ENCODE results near the gene RAD9B. TPM values are rescaled to one million over a fixed set of nuclear protein-coding genes. Genes with fewer than 3 reads are reported as not detected.

Gene RAD9B
- total RNA-seq: 0.32 and 0.39 TPM in 2 replicates

GRCh38 chr12:110501752-110502738, at the start of gene RAD9B, which contains the start of gene VPS29:
Gene RAD9B (plus strand): TSS chr12:110502331. CDS start chr12:110502338, 7 bp downstream.
Gene VPS29 (minus strand): TSS chr12:110502111. CDS start chr12:110502051, 60 bp downstream.

DNA sequence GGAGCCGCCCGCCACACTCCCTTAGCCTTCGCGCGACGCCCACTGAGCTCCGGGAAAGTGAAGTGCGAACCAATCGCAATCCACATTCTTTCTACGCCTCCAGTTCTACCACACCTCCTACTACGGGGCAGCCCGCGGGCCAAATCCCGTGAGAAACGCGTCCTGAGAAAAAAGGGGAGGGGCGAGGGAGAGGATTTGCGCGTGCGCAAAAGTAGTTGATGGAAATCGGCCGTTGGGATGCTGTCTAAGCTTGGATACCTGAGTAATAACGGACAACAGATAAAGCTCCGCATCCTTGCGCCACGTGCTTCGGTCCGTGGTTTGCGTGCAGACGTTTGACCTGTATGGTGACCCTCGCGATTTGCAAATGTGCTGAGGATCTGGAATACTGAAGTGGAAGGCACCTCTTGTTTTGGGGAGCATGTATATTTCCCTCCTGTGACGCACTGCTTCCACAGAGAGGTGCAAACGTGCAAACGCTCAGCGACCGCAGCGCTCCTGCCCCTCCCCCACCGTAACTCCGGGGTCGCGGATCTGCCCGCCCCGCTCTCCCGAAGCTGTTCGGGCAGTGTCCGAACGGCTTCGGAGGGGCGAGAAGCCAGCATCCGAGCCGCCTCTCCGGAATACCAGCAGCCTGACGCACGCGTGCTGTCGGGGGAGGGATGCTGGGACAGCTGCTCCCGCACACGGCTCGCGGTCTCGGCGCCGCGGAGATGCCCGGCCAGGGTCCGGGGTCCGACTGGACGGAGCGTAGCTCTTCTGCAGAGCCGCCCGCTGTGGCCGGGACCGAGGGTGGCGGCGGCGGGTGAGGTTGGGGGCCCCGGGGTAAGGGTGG, 33.7 kb upstream of the RAD9B start, which contains the start of the genes FAM216A and GPN3:
FAM216A (plus strand) TSS at position 632 of the 835 bp plus-strand sequence; CDS start at position 663, 31 bp downstream.
GPN3 (minus strand) TSS at position 44 of the 835 bp plus-strand sequence. CDS start 54 bp downstream, outside the sequence.

Other genes starting within 250 kb of the RAD9B start
- 97.0 and 162 TPM in 2 replicates for gene ATP2A2, start 221.1 kb upstream of the RAD9B start, total RNA-seq
- gene ANAPC7, start 98.6 kb upstream of the RAD9B start, total RNA-seq: 12.6 and 33.4 TPM in 2 replicates
- 429 and 927 TPM in 2 replicates for gene ARPC3, start 52.0 kb upstream of the RAD9B start, total RNA-seq
- gene GPN3, start 34.1 kb upstream of the RAD9B start, total RNA-seq: 18.4 and 24.7 TPM in 2 replicates
- 14.9 and 16.4 TPM in 2 replicates for gene FAM216A, start 33.5 kb upstream of the RAD9B start, total RNA-seq
- gene VPS29, start 220 bp upstream of the RAD9B start, total RNA-seq: 41.3 and 57.1 TPM in 2 replicates
- gene PPTC7, start 81.0 kb downstream of the RAD9B start, total RNA-seq: 6.2 and 10.5 TPM in 2 replicates
- 22.9 and 75.0 TPM in 2 replicates for gene TCTN1, start 111.8 kb downstream of the RAD9B start, total RNA-seq
- 4.4 and 6.4 TPM in 2 replicates for gene HVCN1, start 186.8 kb downstream of the RAD9B start, total RNA-seq
- 108 and 140 TPM in 2 replicates for gene PPP1CC, start 240.6 kb downstream of the RAD9B start, total RNA-seq

Measured in epithelial cell of alveolus of lung (primary cell).